Esophagus muscularis mucosa (tissue), 4 donors: Measurements from ENCODE around the gene CSPG5.

Source experiments
- EP300 ChIP-seq: sonication (generic); formaldehyde crosslinking; IDR thresholded peaks from one replicate; pipeline ENCODE4 v1.6.1; 2017; ENCODE audit warnings: antibody characterized with exemption
- POLR2A ChIP-seq: fragments of 450-650 bp; IDR thresholded peaks from one replicate; pipeline ENCODE4 v1.6.1; 2017; ENCODE audit warnings: antibody characterized with exemption, moderate library complexity, mild to moderate bottlenecking, low read depth
- POLR2AphosphoS5 ChIP-seq, 2 donors: sonication (generic); formaldehyde crosslinking; IDR thresholded peaks; one replicate each; pipeline ENCODE4 v1.6.1; 2017; ENCODE audit warnings: antibody characterized with exemption in 2 of 2
- TF ChIP-seq, protein P1 (sequence below), 3 experiments: fragments of 200-600 bp in 2 of 3; fragments of 450-650 bp in 1 of 3; sonication (generic) in 2 of 3; IDR thresholded peaks; one replicate each; pipeline ENCODE4 v1.5.1; 2017 to 2019; ENCODE audit warnings: antibody characterized with exemption in 3 of 3, mild to moderate bottlenecking in 2 of 3, moderate library complexity in 1 of 3

DNA sequence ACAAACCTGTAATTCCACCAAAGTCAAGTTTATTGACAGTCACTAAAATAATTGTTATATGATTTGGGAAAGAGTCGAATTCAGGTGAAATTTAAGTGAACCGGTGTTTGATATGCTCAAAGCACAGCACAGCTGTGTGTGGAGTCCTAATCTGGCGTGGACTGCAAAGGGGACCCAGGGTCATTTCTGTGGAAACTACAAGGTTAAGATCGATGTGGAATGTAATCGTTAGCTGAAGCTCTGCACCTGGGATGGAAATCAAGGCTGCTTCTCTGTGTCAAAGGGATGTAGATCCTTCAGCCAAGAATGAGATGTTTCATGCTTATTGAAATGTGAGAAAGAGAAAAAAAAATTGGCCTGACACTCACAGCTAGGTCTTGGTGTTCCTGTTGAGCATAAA lies 63.6 kb downstream of the CSPG5 start:
- TF ChIP-seq, protein P1, sequence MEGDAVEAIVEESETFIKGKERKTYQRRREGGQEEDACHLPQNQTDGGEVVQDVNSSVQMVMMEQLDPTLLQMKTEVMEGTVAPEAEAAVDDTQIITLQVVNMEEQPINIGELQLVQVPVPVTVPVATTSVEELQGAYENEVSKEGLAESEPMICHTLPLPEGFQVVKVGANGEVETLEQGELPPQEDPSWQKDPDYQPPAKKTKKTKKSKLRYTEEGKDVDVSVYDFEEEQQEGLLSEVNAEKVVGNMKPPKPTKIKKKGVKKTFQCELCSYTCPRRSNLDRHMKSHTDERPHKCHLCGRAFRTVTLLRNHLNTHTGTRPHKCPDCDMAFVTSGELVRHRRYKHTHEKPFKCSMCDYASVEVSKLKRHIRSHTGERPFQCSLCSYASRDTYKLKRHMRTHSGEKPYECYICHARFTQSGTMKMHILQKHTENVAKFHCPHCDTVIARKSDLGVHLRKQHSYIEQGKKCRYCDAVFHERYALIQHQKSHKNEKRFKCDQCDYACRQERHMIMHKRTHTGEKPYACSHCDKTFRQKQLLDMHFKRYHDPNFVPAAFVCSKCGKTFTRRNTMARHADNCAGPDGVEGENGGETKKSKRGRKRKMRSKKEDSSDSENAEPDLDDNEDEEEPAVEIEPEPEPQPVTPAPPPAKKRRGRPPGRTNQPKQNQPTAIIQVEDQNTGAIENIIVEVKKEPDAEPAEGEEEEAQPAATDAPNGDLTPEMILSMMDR (IDR thresholded peaks at IDR 0.05), result no peak
- no peak for TF ChIP-seq EP300
- TF ChIP-seq POLR2A, result no peak
- TF ChIP-seq POLR2AphosphoS5 (IDR thresholded peaks at IDR 0.05), result no peak
